ENCODE results near the gene MSI2.

MSI2 gene

GRCh38 chr17:57556977-57557376, 300.7 kb downstream of the MSI2 start:
- no peak for DNase-seq (ENCODE audit: low spot score)

- DNase-seq (ENCODE audit: low spot score): peak; percentile 7
Observed at GRCh38 chr17:57557416-57557815, 301.1 kb downstream of the MSI2 start.

DNA sequence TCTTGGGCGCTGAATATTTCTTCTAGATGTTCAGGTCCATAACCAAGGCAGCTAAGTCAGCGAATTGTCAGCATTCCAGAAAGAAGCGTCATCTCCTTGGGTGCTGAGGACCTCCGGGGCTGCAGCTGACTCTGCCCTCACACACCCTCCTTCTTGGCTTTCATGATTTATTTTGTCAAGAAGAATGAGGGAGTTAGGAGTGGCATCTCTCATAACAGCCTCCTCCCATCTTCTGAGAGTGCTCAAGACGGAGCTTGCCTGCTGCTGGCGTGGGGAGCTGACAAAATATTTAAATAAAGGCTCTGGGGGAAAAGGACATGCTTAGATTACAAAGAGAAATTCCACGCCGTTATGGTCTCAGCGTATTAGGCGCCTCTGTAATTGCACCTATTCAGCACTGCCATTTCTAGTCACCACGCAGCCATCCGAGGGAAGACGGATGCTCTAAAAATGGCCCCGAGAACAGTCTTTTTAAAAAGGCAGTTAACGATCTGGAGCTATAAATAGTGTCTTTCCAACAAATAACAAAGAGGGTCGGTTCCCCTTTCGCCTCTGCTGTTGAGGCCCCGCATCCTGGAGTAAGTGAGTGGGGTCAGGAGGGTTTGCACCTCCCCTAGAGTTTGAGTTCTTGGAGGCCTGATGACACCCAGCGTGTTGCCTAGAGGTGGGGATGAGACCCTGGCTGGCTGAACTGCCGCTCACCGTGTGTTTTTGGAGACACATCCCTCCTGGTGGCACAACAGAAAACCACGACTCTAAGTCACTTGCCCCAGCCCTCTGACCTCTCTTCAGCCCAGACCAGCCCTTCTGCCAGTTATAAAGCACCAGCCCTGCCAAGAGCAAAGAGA, 301.7 kb downstream of the MSI2 start:
- DNase-seq (ENCODE audit: low spot score): peak; percentile 87

GRCh38 chr17:57559226-57559625, 302.9 kb downstream of the MSI2 start:
- no peak for DNase-seq (ENCODE audit: low spot score)

DNA sequence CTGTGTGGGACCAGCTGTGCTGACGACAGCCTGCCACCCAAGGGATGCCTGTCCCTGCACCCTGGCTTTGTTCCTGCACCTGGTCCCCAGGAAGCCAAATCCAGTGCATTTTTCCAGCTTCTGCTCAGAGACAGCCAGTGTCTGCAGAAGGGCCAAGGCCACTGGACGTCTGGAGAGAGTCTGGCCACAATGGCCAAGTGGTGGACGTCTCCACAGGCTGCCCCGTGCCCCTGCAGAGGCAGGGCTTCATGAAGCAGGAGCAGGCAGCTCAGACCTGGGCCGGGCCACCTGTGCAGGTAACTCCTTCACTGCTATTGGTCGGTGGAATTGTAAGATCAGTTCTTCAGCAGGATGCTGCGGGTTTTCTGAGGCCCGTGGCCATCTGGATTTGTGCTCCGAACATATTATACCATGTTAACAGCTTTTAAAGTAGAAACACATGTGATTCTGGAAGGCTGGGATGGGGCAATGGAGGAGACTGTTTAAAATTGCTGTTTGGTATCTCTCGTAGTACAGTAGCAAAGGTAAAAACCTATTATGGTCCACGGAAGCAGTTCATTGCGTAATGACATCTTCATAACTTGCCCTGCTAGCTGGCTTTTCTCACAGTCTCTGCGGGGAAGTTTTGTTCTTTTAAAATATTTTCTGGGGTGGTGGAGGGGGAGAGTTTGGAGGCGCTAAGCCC, 303.5 kb downstream of the MSI2 start:
- DNase-seq (ENCODE audit: low spot score): no peak

DNA sequence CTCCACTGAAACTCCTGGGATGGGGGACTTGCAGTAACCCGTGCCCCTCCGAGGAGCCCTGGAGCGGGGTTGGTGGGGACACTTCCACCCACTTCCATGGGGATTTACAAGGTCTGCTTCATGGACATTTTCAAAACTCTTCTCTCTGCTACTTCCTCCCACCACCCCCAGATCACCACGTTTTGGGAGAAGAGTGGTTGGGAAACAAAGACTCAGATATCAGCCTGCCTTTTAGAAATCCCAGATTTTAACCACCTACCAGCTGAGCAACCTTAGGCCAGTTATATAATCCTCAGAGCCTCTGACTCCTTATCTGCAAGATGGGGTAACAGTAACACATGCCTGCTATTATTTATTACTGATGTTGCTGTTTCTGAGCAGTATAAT, 304.0 kb downstream of the MSI2 start:
- no peak for DNase-seq (ENCODE audit: low spot score)

DNA sequence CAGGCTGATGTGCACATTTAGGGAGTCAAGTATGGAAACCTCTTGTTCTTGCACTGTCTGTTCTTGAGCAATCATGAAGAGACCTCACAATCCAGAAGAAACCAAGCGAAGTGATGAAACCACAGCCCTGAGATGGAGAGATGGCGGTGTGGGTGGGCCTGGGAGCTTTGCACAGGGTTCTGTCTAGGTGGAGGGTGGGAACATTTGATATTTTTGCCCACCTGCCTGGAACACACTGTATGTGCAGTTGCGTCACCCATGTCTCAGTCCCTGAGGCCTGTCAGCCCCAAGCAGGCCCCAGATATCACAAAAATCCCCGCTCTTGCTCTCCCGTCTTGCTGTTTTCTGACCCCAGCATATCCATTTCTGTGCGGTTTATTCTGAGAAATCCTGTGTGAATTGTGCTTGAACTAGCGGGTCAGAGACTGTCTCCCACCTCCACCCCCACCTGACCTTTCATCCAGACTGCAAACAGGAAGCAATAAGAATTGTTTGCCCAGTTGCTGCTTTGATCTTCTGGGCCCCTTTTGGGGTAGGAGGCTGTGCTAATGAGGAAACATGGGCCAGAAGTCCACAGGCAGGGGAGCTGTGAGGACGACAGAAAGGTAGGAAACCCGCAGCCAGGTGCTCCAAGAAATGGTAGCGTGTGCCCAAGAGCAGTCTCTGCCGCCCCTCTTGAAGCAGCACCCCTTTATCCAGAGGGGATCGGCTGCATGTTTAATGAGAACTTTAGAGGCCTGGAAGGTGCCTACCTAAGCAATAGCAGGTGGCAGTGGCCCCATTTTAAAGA, 304.9 kb downstream of the MSI2 start:
- DNase-seq (ENCODE audit: low spot score): no peak

- DNase-seq (ENCODE audit: low spot score): no peak
Observed at GRCh38 chr17:57562184-57562698, 305.9 kb downstream of the MSI2 start.

GRCh38 chr17:57563958-57564357, 307.6 kb downstream of the MSI2 start:
- DNase-seq (ENCODE audit: low spot score): no peak

DNA sequence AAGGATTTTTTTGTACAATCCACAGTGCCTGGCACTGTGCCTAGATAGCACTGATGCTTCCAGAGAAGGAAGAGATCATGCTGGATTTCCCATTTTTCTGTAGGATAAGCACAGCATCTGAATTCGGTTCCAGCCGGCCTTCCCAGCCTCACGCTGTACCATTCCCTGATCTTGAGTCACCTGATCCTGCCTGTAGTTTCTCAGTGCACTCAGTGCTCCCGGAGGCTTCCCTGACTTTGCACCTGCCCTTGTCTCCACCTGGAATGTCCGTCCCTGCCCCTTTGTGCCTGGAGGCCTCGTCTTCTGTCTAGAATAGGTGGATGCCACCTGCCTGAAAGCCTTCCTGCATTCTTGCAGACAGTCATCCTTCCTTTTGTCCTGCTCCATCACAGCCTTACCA, 308.9 kb downstream of the MSI2 start:
- DNase-seq (ENCODE audit: low spot score): peak; percentile 27

GRCh38 chr17:57566721-57567120, 310.4 kb downstream of the MSI2 start:
- DNase-seq (ENCODE audit: low spot score): no peak

GRCh38 chr17:57567251-57567650, 310.9 kb downstream of the MSI2 start:
- no peak for DNase-seq (ENCODE audit: low spot score)

- no peak for DNase-seq (ENCODE audit: low spot score)
Observed at GRCh38 chr17:57568340-57568739, 312.0 kb downstream of the MSI2 start.

GRCh38 chr17:57569021-57569420, 312.7 kb downstream of the MSI2 start:
- no peak for DNase-seq (ENCODE audit: low spot score)

GRCh38 chr17:57569853-57570252, 313.5 kb downstream of the MSI2 start:
- no peak for DNase-seq (ENCODE audit: low spot score)

DNA sequence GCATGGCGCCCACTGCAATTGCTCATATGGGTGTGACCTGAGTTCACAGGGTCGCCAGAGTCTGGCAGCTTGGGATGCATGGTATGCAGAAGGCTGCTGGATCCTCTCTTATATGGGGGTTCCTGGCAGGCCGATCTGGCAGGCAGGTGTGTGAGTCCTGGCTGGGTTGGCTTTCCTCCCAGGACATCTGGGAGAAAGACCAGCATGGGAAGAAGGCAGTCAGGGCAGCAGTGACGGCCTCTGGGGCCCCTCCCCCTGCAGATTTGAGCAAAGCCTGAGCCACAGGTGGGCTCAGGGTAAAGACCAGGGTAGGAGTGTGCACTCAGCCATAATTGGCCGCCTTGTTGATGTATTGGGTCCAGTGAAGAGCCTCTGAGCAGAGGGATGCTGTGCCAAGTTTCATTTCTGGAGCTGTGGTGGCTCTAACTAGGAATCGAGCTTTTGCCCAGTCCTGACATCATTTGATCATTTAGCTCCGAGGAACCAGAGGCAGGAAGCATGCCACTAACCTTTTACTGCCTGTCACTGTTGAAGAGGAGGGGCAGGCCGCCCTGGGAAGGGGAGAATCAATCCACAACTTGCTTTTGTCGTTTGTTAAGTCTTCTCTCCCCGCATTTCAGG, 314.5 kb downstream of the MSI2 start:
- DNase-seq (ENCODE audit: low spot score): no peak

- DNase-seq (ENCODE audit: low spot score): no peak
Observed at GRCh38 chr17:57572062-57572461, 315.7 kb downstream of the MSI2 start.

- DNase-seq (ENCODE audit: low spot score): no peak
Observed at GRCh38 chr17:57572600-57572999, 316.3 kb downstream of the MSI2 start.

DNA sequence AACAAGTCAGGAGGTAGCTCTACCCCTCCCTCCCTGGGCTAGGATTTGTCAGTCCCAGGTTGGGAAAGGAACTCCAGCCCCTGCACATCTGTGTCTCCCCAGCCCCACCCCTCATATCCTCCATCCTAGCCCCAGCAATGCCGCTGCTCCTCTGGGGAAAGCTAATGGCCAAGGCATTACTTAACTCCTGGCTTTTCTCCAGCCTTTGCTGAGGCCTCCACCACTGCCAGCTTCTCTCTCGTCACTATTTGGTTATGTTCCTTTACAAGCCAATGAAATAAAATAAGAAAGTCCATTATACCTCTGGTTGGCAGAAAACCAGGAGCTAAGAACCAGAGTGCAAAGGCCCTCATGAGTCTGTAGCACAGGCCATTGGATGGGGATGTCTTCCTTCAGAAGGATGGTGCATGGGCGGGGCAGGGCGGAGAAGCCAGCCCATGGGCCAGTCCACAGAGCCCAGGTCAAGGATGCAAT, 317.8 kb downstream of the MSI2 start:
- no peak for DNase-seq (ENCODE audit: low spot score)

- DNase-seq (ENCODE audit: low spot score): no peak
Observed at GRCh38 chr17:57576744-57577143, 320.4 kb downstream of the MSI2 start.

DNA sequence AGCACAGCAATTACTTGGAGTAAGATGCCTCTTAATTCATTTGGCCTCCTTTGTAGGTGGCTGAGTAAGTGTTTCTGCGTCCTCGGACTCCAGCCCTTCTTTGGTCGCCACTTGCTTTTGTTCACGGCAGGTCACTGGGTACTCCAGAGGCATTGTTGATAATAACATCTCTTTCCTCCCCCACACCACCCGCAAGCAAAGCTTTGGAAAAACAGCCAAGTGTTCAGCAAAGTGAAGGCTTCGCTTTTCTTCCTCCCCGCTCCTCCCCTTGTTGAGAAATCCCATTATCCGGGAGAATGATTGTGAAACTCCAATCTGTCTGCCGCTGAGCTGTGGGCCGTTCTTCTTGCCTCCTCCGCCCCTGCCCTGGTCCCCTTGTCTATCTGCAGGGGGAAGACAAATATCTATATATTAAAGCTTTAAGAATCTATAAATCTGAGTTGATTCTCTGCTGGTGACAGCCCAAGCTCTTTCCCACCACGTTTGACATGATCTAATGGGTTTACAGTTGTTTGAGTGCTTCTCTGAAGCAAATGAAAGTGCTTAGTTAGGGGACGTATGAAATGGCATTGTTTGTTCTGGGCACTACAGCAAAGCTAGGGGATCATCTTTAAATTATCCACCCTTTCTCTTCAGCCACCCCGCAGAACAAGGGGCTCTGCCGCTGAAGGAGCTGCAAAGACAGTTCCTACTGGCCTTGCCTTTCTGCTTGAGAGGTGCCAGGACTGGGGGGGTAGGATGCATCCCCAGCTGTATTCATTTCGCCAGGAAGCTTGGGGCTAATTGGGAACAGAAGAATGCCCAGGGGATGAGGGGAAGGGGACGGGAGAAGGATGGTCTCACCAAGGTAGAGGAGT, 321.7 kb downstream of the MSI2 start:
- no peak for DNase-seq (ENCODE audit: low spot score)
